IMR-90 (cell line): ENCODE measurements around the gene SEMA5A. TPM values are rescaled to one million over a fixed set of nuclear protein-coding genes. Genes with fewer than 3 reads are reported as not detected.

Experiments
- ATAC-seq: fragments of 200-7000 bp; cut with Tn5 transposase; 2 replicates; pipeline ENCODE4 v1.9.1; 2020; ENCODE audit warnings: low read depth, mild to moderate bottlenecking, moderate library complexity
- BruUV-seq: library from RNA; stranded (reverse); fragments of 400-500 nt; replicated peaks from 2 replicates; lab custom pipeline; 2021; lab: Mats Ljungman, UMichigan
- CTCF ChIA-PET: fragments of 300-600 bp; formaldehyde crosslinking; extraction: SDS; loops from one replicate; lab custom pipeline; 2021; ENCODE audit warnings: antibody characterized with exemption; lab: Yijun Ruan, JAX
- POLR2A ChIA-PET: fragments of 300-600 bp; sonication (Branson Sonifier 250); formaldehyde crosslinking; loops from one replicate; lab custom pipeline; 2022; ENCODE audit warnings: antibody characterized with exemption; ENCODE audit not compliant: unreplicated experiment; lab: Charles Lee
- DNase-seq: peaks from one replicate; pipeline ENCODE4 v3.0.0; 2013
- H2AFZ ChIP-seq: replicated peaks from 2 replicates; pipeline ENCODE3; 2013; ENCODE audit warnings: low read length, mild to moderate bottlenecking; ENCODE audit not compliant: poor library complexity
- H2AK5ac ChIP-seq: 2 replicates; pipeline ENCODE4 v1.6.1; 2013; ENCODE audit warnings: low read depth, low read length, inconsistent platforms
- H2AK9ac ChIP-seq: replicated peaks from 2 replicates; pipeline ENCODE3; 2013; ENCODE audit warnings: mild to moderate bottlenecking, low read depth, low read length, moderate library complexity; ENCODE audit not compliant: poor library complexity
- H2BK120ac ChIP-seq: 2 replicates; pipeline ENCODE4 v1.6.1; 2013; ENCODE audit warnings: low read depth, low read length, inconsistent platforms
- H2BK15ac ChIP-seq: 3 replicates; pipeline ENCODE4 v1.6.1; 2013; ENCODE audit warnings: low read depth, low read length, inconsistent platforms
- H2BK20ac ChIP-seq: 2 replicates; pipeline ENCODE4 v1.6.1; 2013; ENCODE audit warnings: low read depth, mild to moderate bottlenecking, inconsistent platforms, low read length, moderate library complexity
- H2BK5ac ChIP-seq: 2 replicates; pipeline ENCODE4 v1.6.1; 2013; ENCODE audit warnings: mild to moderate bottlenecking, low read depth, low read length, inconsistent platforms; ENCODE audit not compliant: poor library complexity, severe bottlenecking
- H3K14ac ChIP-seq: replicated peaks from 2 replicates; pipeline ENCODE4 v1.6.1; 2013; ENCODE audit warnings: low read depth, low read length, inconsistent platforms
- H3K18ac ChIP-seq: 2 replicates; pipeline ENCODE4 v1.6.1; 2013; ENCODE audit warnings: low read depth, low read length, control low read depth
- H3K23ac ChIP-seq: 2 replicates; pipeline ENCODE4 v1.6.1; 2013; ENCODE audit warnings: low read depth, low read length, inconsistent platforms
- H3K27ac ChIP-seq: 2 replicates; pipeline ENCODE4 v1.5.1; 2013; ENCODE audit warnings: mild to moderate bottlenecking, control low read depth, low read length; ENCODE audit not compliant: insufficient read depth
- H3K27me3 ChIP-seq: 2 replicates; pipeline ENCODE4 v1.6.1; 2013; ENCODE audit warnings: low read length; ENCODE audit not compliant: control insufficient read depth, insufficient read depth
- H3K36me3 ChIP-seq: 2 replicates; pipeline ENCODE4 v1.6.1; 2013; ENCODE audit warnings: low read length, mixed read lengths; ENCODE audit not compliant: control insufficient read depth, insufficient read depth
- H3K4ac ChIP-seq: 2 replicates; pipeline ENCODE4 v1.6.1; 2013; ENCODE audit warnings: low read depth, low read length, inconsistent platforms
- H3K4me1 ChIP-seq: 2 replicates; pipeline ENCODE4 v1.6.1; 2013; ENCODE audit warnings: low read length, mixed read lengths; ENCODE audit not compliant: control insufficient read depth, insufficient read depth
- H3K4me2 ChIP-seq: 2 replicates; pipeline ENCODE4 v1.6.1; 2013; ENCODE audit warnings: low read depth, mild to moderate bottlenecking, control low read depth, low read length, moderate library complexity
- H3K4me3 ChIP-seq: 2 replicates; pipeline ENCODE4 v1.5.1; 2013; ENCODE audit warnings: low read depth, mild to moderate bottlenecking, control low read depth, low read length, moderate library complexity; ENCODE audit not compliant: insufficient read depth
- H3K56ac ChIP-seq: 2 replicates; pipeline ENCODE4 v1.6.1; 2013; ENCODE audit warnings: low read length, inconsistent platforms; ENCODE audit not compliant: insufficient read depth; ENCODE audit errors: extremely low read depth
- H3K79me1 ChIP-seq, 2 experiments: 2 replicates each; pipeline ENCODE4 v1.6.1; 2013; ENCODE audit warnings: low read length in 2 of 2, inconsistent platforms in 1 of 2, low read depth in 1 of 2
- H3K9ac ChIP-seq: 2 replicates; pipeline ENCODE4 v1.6.1; 2013; ENCODE audit warnings: low read depth, low read length, control low read depth
- H3K9me1 ChIP-seq: 2 replicates; pipeline ENCODE4 v1.6.1; 2013; ENCODE audit warnings: low read length, inconsistent platforms; ENCODE audit not compliant: insufficient read depth
- H3K9me3 ChIP-seq: 2 replicates; pipeline ENCODE4 v1.6.1; 2013; ENCODE audit warnings: low read length; ENCODE audit not compliant: control insufficient read depth, insufficient read depth
- H4K20me1 ChIP-seq: 2 replicates; pipeline ENCODE4 v1.6.1; 2013; ENCODE audit warnings: low read length, inconsistent platforms; ENCODE audit not compliant: insufficient read depth
- H4K5ac ChIP-seq: 2 replicates; pipeline ENCODE4 v1.6.1; 2013; ENCODE audit warnings: mild to moderate bottlenecking, low read depth, low read length, control low read depth
- H4K8ac ChIP-seq, 2 experiments: 2 replicates each; pipeline ENCODE4 v1.6.1; 2013; ENCODE audit warnings: low read depth in 2 of 2, low read length in 2 of 2, control low read depth in 1 of 2, inconsistent platforms in 1 of 2
- H4K91ac ChIP-seq: 2 replicates; pipeline ENCODE4 v1.6.1; 2013; ENCODE audit warnings: low read depth, low read length, inconsistent platforms; ENCODE audit not compliant: insufficient read depth
- BHLHE40 ChIP-seq: fragments of 150-350 bp; IDR thresholded peaks from 2 replicates; pipeline ENCODE4 v1.6.1; 2016; ENCODE audit warnings: mild to moderate bottlenecking, low read depth, low read length
- CEBPB ChIP-seq: IDR thresholded peaks from 2 replicates; pipeline ENCODE4 v1.6.1; 2012; ENCODE audit warnings: low read depth, low read length, improper control_type of control experiment
- CHD1 ChIP-seq: IDR thresholded peaks from 2 replicates; pipeline ENCODE4 v1.6.1; 2012; ENCODE audit warnings: low read depth, low read length, improper control_type of control experiment
- CTCF ChIP-seq: conservative IDR thresholded peaks from 2 replicates; pipeline ENCODE4 v1.5.1; 2012; ENCODE audit warnings: mild to moderate bottlenecking, low read depth, low read length, improper control_type of control experiment
- FOS ChIP-seq: fragments of 150-350 bp; IDR thresholded peaks from 2 replicates; pipeline ENCODE4 v1.6.1; 2016; ENCODE audit warnings: low read depth, low read length
- MAFK ChIP-seq: IDR thresholded peaks from 2 replicates; pipeline ENCODE4 v1.6.1; 2012; ENCODE audit warnings: low read depth, low read length, improper control_type of control experiment
- MXI1 ChIP-seq: IDR thresholded peaks from 2 replicates; pipeline ENCODE4 v1.6.1; 2012; ENCODE audit warnings: low read depth, mild to moderate bottlenecking, low read length, moderate library complexity, borderline replicate concordance
- NFE2L2 ChIP-seq: fragments of 150-350 bp; IDR thresholded peaks from 2 replicates; pipeline ENCODE4 v1.6.1; 2016; ENCODE audit warnings: low read depth, mild to moderate bottlenecking, low read length
- RCOR1 ChIP-seq: IDR thresholded peaks from 2 replicates; pipeline ENCODE4 v1.6.1; 2012; ENCODE audit warnings: mild to moderate bottlenecking, low read length, improper control_type of control experiment; ENCODE audit not compliant: insufficient replicate concordance
- RFX5 ChIP-seq: IDR thresholded peaks from 2 replicates; pipeline ENCODE4 v1.8.0; 2012; ENCODE audit warnings: low read depth, mild to moderate bottlenecking, low read length, moderate library complexity
- SMC3 ChIP-seq: fragments of 150-350 bp; IDR thresholded peaks from 2 replicates; pipeline ENCODE4 v1.6.1; 2016; ENCODE audit warnings: low read depth, mild to moderate bottlenecking, antibody characterized with exemption, low read length, moderate library complexity
- USF2 ChIP-seq: fragments of 150-350 bp; IDR thresholded peaks from 2 replicates; pipeline ENCODE4 v1.6.1; 2017; ENCODE audit warnings: mild to moderate bottlenecking, antibody characterized with exemption, low read length, low read depth
- WGBS, 2 experiments: methylation state at CpG; one replicate each; pipeline versions ENCODE4 v1.1.5 to v1.1.7; 2013; ENCODE audit warnings: missing lambda C conversion rate in 2 of 2; ENCODE audit not compliant: insufficient read length in 1 of 2; ENCODE audit errors: extremely low coverage in 2 of 2; 5-methylcytosine and 5-hydroxymethylcytosine counted together
- dilution Hi-C: fragments of 300-500 bp; cut with HindIII; formaldehyde crosslinking; loops from one replicate; pipeline ENCODE4 v1.14.3; 2018; ENCODE audit warnings: low sequenced_read_pairs; ENCODE audit not compliant: unreplicated experiment
- in situ Hi-C: fragments of 300-500 bp; cut with MboI; formaldehyde crosslinking; loops from 3 replicates; pipeline ENCODE4 v1.14.3; 2019; ENCODE audit warnings: low sequenced_read_pairs, inconsistent platforms, mixed read lengths
- intact Hi-C: fragments of 100-400 bp; cut with micrococcal nuclease; formaldehyde crosslinking; loops from 2 replicates; pipeline ENCODE4 v1.10.0; 2022
- polyA plus RNA-seq, 3 experiments: library from polyadenylated mRNA; depleted of rRNA; stranded (reverse); fragments of >200 nt; gene quantifications; 2 replicates each; pipeline ENCODE4 v1.2.3, GENCODE V29; 2012; ENCODE audit warnings: low replicate concordance in 1 of 3
- total RNA-seq: library from RNA; depleted of rRNA; stranded (reverse); fragments of >200 nt; gene quantifications from 2 replicates; pipeline ENCODE4 v1.2.3, GENCODE V29; 2012

Gene SEMA5A
- total and polyA plus RNA-seq, 2 of the 4 experiments (the other 2 are of a cell fraction): 8.2 to 9.9 TPM

GRCh38 chr5:9115093-9115492, 430.8 kb downstream of the SEMA5A start:
- H3K9ac ChIP-seq: no peak overlapping the region
- no peak for DNase-seq
- ChIA-PET CTCF (interaction anchor here (0.9 kb wide), 1 partner anchor 9 kb away, joined by 3 read pairs; no protein-coding TSS in a partner anchor), POLR2A (no interaction called here)
- H3K4me1 ChIP-seq: peaks cover 2% of the 10 kb centered on the region; the same call in 1 of the 2 replicates
- H4K91ac ChIP-seq: no peak overlapping the region
- peaks cover 3% of the 10 kb centered on the region; the same call in 1 of the 2 replicates for H3K9me3 ChIP-seq
- H2BK120ac ChIP-seq: no peak overlapping the region
- dilution Hi-C loops (no loop called here), in situ Hi-C loops (no loop called here), intact Hi-C loops (no loop called here)
- no peak overlapping the region for H3K56ac ChIP-seq
- BruUV-seq: no TSS peak
- H4K5ac ChIP-seq: no peak overlapping the region
- H3K79me1 ChIP-seq: no peaks in the 10 kb centered on the region
- H2AK5ac ChIP-seq: no peak overlapping the region
- no peak overlapping the region for H3K23ac ChIP-seq
- H2AFZ ChIP-seq: no peak overlapping the region
- no peak overlapping the region for H2BK15ac ChIP-seq
- no peak overlapping the region for H3K4me2 ChIP-seq
- no peak overlapping the region for H3K4me3 ChIP-seq
- no peak overlapping the region for H2BK20ac ChIP-seq
- peaks cover 2% of the 10 kb centered on the region; the same call in 1 of the 2 replicates for H3K9me1 ChIP-seq
- TF ChIP-seq MAFK: no peak
- no peak for TF ChIP-seq CTCF
- no peak for TF ChIP-seq SMC3
- TF ChIP-seq RFX5: no peak
- TF ChIP-seq FOS: no peak
- TF ChIP-seq RCOR1: no peak
- TF ChIP-seq BHLHE40: no peak
- no peak for TF ChIP-seq USF2
- no peak for TF ChIP-seq CEBPB
- no peak for TF ChIP-seq NFE2L2
- TF ChIP-seq CHD1: no peak
- no peak for TF ChIP-seq MXI1
- H3K14ac ChIP-seq: no peak overlapping the region
- H2AK9ac ChIP-seq: no peak overlapping the region
- H4K8ac ChIP-seq: no peak overlapping the region
- H2BK5ac ChIP-seq: no peak overlapping the region
- peaks cover 7% of the 10 kb centered on the region for H3K36me3 ChIP-seq
- no peak overlapping the region for H3K27ac ChIP-seq
- 100% methylated on average over 1 of the region's 1 CpG; no CpG with 5 or more reads in 1 of the 2 experiments for WGBS, 2 experiments
- no peak overlapping the region for H3K18ac ChIP-seq
- H4K20me1 ChIP-seq: no peaks in the 10 kb centered on the region
- H3K4ac ChIP-seq: no peak overlapping the region
- no peaks in the 10 kb centered on the region for H3K27me3 ChIP-seq
- no peak for ATAC-seq
